Measurements from ENCODE around the gene WNT4.

WNT4 gene

DNA sequence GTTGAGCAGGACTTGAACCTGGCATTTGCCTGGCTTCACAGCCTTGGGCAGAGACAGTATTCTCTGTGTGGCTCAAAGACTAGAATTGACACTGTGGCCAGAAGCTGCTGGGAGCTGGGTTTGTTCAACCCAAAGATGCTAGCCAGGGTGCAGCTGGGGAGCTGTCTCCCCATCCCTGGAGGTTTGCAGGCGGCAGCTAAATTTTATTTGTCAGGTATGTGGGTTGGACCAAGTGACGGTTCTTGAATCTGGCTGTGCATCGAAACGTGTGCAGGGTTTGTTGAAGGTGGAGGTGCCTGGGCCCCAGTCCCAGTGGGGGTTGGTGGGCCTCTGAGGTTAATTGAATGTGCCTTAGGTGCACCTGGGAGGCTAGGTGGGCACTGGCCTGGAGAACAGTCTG, 11.8 kb downstream of the WNT4 start:
- H3K4me3 ChIP-seq (ENCODE audit: low read depth, low read length), result no peak overlapping the region
- TF ChIP-seq, protein P1, sequence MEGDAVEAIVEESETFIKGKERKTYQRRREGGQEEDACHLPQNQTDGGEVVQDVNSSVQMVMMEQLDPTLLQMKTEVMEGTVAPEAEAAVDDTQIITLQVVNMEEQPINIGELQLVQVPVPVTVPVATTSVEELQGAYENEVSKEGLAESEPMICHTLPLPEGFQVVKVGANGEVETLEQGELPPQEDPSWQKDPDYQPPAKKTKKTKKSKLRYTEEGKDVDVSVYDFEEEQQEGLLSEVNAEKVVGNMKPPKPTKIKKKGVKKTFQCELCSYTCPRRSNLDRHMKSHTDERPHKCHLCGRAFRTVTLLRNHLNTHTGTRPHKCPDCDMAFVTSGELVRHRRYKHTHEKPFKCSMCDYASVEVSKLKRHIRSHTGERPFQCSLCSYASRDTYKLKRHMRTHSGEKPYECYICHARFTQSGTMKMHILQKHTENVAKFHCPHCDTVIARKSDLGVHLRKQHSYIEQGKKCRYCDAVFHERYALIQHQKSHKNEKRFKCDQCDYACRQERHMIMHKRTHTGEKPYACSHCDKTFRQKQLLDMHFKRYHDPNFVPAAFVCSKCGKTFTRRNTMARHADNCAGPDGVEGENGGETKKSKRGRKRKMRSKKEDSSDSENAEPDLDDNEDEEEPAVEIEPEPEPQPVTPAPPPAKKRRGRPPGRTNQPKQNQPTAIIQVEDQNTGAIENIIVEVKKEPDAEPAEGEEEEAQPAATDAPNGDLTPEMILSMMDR (IDR thresholded peaks at IDR 0.05; ENCODE audit: borderline replicate concordance, insufficient read depth, low read depth, low read length), result no peak

DNA sequence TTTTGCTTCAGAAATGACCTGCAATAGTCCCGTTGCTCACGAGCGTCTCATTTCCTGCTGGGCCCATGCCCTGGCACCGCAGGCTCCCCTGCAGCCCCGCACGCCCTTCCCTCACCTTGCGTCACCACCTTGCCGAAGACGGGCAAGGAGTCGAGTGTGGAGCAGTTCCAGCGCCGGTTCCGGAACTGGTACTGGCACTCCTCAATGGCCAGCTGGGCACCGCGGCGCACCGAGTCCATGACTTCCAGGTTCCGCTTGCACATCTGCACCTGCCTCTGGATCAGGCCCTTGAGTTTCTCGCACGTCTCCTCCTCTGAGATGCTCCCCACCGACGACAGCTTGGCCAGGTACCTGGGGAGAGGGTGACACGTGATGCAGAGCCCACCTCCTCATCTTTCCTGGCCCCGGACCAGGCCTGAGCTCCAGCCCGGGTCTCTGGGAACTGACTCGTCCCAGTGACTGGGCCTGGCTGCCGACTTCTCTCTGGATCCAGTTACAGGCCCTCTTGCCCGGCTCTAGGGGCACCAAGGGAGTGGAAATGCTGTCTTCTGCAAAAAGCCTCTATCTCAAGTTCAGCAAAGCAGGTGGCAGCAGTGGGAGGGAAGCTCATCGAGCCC, 13.3 kb downstream of the WNT4 start:
- no peak overlapping the region for H3K4me3 ChIP-seq (ENCODE audit: low read depth, low read length)
- TF ChIP-seq, protein P1 (IDR thresholded peaks at IDR 0.05; ENCODE audit: borderline replicate concordance, insufficient read depth, low read depth, low read length), result no peak

GRCh38 chr1:22128392-22128791, 14.5 kb downstream of the WNT4 start:
- TF ChIP-seq, protein P1 (IDR thresholded peaks at IDR 0.05; ENCODE audit: borderline replicate concordance, insufficient read depth, low read depth, low read length), result no peak
- H3K4me3 ChIP-seq (ENCODE audit: low read depth, low read length), result no peak overlapping the region

GRCh38 chr1:22127731-22128130, 15.2 kb downstream of the WNT4 start:
- H3K4me3 ChIP-seq (ENCODE audit: low read depth, low read length), result no peak overlapping the region
- TF ChIP-seq, protein P1 (IDR thresholded peaks at IDR 0.05; ENCODE audit: borderline replicate concordance, insufficient read depth, low read depth, low read length), result no peak

GRCh38 chr1:22127248-22127647, 15.6 kb downstream of the WNT4 start:
- H3K4me3 ChIP-seq (ENCODE audit: low read depth, low read length), result no peak overlapping the region
- TF ChIP-seq, protein P1 (IDR thresholded peaks at IDR 0.05; ENCODE audit: borderline replicate concordance, insufficient read depth, low read depth, low read length), result no peak

GRCh38 chr1:22126531-22126930, 16.4 kb downstream of the WNT4 start:
- no peak overlapping the region for H3K4me3 ChIP-seq (ENCODE audit: low read depth, low read length)
- TF ChIP-seq, protein P1 (IDR thresholded peaks at IDR 0.05; ENCODE audit: borderline replicate concordance, insufficient read depth, low read depth, low read length), result no peak

DNA sequence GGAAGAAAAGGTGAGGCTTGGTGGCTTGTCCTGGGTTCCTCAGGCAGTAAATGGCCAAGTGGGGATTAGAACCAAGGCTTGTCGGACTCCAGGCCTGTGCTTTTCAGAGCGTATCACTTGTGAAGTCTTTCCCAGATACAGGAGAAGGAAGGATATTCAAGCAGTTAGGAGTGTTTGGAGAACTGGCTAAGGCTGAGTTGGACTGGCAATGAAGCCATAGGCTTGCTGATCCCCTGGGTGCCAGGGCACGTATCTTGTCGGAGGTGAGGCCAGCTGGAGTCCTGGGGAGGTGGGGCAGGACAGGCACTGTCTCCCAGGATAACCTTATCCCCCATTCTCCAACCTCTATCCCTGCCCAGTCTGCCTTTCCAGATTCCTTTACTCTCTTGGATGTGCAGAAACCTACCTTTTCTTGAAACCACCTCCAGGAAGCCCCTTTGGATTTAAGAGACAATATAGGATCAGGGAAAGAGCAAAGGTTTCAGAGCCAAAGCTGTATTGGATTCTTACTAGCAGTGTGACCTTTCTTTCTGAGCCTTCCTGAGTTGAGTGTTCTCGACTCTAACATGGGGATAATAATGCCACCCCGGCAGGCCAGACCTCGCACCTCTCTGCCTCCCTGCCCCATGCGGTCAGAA, 18.2 kb downstream of the WNT4 start:
- H3K4me3 ChIP-seq (ENCODE audit: low read depth, low read length), result no peak overlapping the region
- TF ChIP-seq, protein P1 (IDR thresholded peaks at IDR 0.05; ENCODE audit: borderline replicate concordance, insufficient read depth, low read depth, low read length), result no peak

All from GM12875 (cell line).